Measurements from ENCODE around the gene CD79A.

Gene CD79A

DNA sequence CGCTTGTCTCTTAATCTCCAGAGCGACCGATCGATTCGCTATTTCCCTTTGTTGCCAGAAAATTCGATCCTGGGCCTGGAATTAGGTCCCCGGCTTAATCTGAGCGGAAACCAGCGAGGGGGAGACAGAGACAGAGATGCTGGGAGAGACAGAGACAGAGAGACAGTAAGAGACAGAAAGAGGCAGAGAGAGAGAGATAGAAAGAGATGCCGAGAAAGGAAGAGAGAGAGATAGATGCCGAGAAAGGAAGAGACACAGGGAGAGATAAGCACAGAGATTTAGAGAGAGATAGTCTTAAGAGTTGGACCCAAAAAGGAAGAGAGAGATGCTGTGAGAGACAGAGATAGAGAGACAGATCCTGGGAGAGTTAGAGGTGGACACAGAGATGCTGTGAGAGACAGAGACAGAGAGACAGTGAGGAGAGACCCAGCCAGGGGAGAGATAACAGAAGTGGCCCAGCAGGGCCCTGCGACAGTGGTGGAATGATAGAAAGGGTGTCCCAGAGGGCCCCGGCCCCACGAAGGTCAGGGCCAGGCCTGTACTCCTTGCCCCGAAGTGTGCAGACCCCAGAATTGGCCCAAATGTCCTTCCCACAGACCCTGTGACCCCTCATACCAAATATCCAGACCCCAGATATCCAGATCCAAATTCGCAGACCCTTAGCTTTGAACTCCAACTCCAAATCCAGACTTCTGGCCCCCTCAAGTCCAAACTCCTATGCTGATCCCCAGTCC is 49.9 kb downstream of the CD79A start:
- TF ChIP-seq, protein P1, sequence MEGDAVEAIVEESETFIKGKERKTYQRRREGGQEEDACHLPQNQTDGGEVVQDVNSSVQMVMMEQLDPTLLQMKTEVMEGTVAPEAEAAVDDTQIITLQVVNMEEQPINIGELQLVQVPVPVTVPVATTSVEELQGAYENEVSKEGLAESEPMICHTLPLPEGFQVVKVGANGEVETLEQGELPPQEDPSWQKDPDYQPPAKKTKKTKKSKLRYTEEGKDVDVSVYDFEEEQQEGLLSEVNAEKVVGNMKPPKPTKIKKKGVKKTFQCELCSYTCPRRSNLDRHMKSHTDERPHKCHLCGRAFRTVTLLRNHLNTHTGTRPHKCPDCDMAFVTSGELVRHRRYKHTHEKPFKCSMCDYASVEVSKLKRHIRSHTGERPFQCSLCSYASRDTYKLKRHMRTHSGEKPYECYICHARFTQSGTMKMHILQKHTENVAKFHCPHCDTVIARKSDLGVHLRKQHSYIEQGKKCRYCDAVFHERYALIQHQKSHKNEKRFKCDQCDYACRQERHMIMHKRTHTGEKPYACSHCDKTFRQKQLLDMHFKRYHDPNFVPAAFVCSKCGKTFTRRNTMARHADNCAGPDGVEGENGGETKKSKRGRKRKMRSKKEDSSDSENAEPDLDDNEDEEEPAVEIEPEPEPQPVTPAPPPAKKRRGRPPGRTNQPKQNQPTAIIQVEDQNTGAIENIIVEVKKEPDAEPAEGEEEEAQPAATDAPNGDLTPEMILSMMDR (IDR thresholded peaks at IDR 0.05; ENCODE audit: low read depth, low read length, missing control alignments) = no peak
- DNase-seq (ENCODE audit: extremely low read depth, low read depth) = no peak
- H3K4me3 ChIP-seq (replicated peaks; ENCODE audit: low read depth, low read length) = no peak overlapping the region

DNA sequence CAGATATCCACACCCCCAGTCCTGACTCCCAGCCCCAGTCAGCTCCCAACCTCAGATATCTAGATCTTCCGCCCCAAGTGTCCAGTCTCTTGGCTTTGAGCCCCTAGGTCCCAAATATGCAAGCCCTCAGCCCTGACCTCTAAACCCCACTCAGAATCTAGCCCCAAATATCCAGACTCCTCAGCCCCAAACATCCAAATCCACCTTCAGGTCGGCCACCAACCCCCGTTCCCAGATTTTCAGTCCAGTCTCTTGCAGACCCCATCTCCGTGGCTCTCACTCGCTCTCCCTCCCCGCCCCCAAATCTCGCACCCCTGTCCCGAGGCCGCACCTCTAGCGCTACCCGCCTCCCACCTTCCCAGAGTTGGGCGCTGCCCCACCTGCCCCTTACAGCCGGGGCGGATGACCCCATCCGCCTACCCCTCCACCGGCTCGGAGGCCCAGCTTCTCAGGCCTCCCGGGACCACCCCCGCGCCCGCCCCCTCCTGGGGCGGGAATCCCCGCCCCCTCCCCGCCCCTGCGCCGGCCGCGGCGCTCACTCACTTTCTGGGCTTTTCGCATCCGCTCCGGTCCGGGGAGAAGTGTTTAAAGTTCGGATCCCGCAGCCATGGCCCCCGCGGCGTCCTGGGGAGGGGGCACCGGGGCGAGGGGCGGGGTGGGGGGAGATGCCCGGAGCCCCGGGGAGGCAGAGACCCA is 50.6 kb downstream of the CD79A start:
- H3K4me3 ChIP-seq (replicated peaks; ENCODE audit: low read depth, low read length) = peak overlapping the region; percentile 24
- TF ChIP-seq, protein P1 (IDR thresholded peaks at IDR 0.05; ENCODE audit: low read depth, low read length, missing control alignments) = no peak
- no peak for DNase-seq (ENCODE audit: extremely low read depth, low read depth)

DNA sequence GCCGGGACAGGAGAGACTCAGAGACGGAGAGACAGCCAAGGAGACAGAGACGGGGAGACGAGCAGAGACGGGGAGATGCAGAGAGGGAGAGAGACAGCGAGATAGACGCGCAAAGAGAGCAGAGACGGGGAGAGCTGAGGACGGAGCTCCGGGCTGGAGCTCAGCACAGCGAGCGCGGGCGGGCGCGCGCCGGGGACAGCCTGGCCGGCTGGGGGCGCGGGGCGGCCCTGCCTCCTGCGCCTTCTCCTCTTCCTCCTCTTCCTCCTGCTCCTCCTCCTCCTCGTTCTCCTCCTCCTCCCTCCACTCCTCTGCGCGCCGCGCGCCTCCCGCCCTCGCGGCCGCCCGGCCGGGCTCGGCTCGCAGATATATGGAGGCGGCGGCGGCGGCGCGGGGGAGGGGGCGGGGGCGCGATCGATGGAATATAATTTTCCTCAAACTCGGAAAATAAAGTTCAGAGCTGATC is 51.2 kb downstream of the CD79A start, which contains the start of gene ERFL:
Gene ERFL (minus strand): TSS at position 229 of the 463 bp plus-strand sequence. CDS start 15,530 bp downstream, outside the sequence.
- no peak for DNase-seq (ENCODE audit: extremely low read depth, low read depth)
- TF ChIP-seq, protein P1 (IDR thresholded peaks at IDR 0.05; ENCODE audit: low read depth, low read length, missing control alignments) = no peak
- H3K4me3 ChIP-seq (replicated peaks; ENCODE audit: low read depth, low read length) = peak within 1 kb of the TSS; percentile 28

DNA sequence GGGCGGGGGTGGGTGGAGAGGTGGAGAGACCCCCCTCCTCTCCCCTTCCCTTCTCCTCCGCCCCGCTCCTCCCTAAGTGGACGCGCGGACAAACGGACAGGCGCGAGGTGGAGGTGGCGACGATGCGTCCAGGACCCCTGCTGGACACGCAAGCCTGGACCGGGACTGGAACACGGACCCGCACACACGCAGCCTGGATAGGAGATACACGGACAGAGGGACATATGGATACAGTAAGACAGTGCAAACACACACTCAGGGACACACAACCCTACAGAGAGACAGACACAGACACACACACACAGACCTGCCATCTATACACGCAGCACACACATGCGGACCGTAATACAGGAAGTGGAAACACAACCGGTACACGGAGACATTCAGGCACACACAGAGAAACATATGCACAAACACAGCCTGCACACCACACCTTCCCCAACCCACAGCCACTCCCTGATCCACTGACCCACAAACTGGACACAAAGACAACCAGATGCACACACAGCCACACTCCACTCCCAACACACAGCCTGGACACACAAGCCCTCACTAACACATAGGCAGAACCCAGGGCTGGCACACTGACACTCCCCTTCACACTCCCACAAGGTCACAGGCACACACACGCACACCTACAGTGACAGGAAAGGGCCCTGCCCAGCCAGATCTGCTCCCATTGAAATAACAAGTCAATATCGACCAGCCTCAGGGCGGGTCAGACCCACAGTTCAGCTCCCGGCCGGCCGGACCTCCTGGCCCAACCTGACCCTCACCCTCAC is 51.9 kb downstream of the CD79A start:
- no peak for DNase-seq (ENCODE audit: extremely low read depth, low read depth)
- TF ChIP-seq, protein P1 (IDR thresholded peaks at IDR 0.05; ENCODE audit: low read depth, low read length, missing control alignments) = no peak
- H3K4me3 ChIP-seq (replicated peaks; ENCODE audit: low read depth, low read length) = peak overlapping the region; percentile 28

DNA sequence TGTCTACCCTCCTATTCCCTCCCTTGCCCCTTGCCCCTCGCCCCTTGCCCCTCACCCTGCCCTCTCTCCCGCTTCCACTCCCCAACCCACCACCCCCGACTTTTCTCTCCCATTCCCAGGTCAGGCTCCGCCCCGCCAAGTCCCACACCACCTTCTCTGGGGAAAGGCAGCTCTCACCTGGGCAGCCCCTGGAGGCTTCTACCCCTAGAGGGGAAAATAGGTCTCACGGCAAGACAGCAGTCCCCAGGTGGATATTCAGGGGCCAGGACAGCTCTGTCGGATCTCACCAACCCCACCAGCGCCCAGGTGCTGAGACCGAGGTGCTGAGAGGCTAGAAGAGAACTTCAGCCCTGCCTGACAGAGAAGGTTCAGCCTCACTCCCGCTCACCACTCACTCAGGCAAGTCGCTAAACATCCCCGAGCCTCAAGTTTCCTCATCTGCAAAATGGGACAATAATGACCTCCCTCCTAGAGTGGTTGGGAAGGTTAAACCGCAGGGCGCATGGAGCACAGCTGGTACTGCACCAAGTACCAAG is 52.5 kb downstream of the CD79A start:
- no peak for DNase-seq (ENCODE audit: extremely low read depth, low read depth)
- H3K4me3 ChIP-seq (replicated peaks; ENCODE audit: low read depth, low read length) = no peak overlapping the region
- TF ChIP-seq, protein P1 (IDR thresholded peaks at IDR 0.05; ENCODE audit: low read depth, low read length, missing control alignments) = no peak

DNA sequence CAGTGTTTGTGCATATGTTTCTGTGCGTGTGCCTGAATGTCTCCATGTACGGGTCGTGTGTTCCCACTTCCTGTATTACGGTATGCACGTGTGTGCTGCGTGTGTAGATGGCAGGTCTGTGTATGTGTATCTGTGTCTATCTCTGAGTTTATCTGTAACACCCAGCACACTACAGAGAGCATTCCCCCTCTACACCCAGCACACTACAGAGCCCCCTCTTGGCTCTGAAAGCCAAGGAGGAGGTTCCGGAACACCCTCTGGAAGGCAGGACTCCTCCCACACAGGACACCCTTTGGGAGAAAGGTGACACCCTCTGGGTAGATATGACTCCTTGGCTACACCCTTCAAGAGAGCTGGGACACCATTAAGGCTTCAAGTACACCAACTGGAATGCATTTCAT is 53.2 kb downstream of the CD79A start:
- no peak for DNase-seq (ENCODE audit: extremely low read depth, low read depth)
- H3K4me3 ChIP-seq (replicated peaks; ENCODE audit: low read depth, low read length) = no peak overlapping the region
- TF ChIP-seq, protein P1 (IDR thresholded peaks at IDR 0.05; ENCODE audit: low read depth, low read length, missing control alignments) = no peak

Data from HFF-Myc (cell line).